ENCODE results near the gene HOXA5. TPM values are rescaled to one million over a fixed set of nuclear protein-coding genes. Genes with fewer than 3 reads are reported as not detected.
A peak's percentile ranks its signal among the peaks of the same experiment; 100 is the strongest.

HOXA5 gene
- total and polyA plus RNA-seq, 11 donors: 0.07 to 2.8 (median 0.36) TPM; not detected in 7

DNA sequence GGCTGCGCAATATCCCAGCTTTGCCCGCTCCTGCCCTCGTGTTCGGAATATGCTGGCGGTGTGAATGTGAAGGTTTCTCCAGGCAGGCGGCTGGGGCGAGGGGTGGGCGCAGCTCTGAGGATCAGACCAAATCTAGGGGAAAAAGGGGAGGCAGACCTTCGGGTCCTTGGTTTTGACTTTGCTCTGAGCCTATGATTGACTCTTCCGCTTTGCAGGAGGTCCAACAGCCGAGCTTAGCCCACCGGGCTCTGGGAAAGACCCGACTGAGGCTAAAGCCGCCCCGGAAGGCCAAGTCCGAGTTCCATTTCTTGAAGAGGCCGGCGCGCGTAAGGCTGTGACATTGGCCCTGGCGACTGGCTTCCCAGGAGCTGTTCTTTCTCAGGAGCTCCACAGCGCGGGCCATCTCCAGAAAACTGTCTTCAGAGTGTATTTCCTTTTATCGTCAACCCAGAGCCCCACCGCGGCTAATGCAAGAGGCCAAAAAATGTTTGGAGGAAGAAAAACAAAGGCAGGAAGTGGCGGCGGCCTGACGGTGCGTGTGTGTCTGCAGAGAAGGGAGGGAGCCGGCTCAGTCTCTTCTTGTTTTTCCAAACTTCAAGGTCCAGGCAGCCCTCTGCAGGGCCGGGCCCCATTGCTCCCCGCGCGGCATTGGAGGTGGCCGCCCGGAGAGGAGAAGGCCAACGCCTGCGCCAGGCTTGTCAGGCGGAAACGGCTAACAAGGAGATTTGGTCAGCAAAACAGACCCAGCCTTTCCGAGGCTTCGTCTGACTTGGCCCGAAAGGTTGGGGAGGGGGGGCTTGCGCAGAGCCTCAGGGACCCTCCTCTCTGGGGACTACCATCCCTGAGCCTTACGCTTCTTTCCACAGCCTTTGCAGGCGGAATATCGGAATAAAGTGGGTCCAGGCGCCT is 45.2 kb upstream of the HOXA5 start:
- 3 to 5% (median 5%) methylated on average over 42 to 49 of the region's 49 CpGs for WGBS, 4 donors
- Histone ChIP-seq H3K9me3 (no peaks in the 10 kb centered on the region), H3K4me3 (peak overlapping the region in 10 of 12 donors; percentile 1 to 44 (median 19)), H3K36me3 (no peaks in the 10 kb centered on the region), H3K4me1 (peaks cover 4 to 63% (median 37%) of the 10 kb centered on the region in 12 donors), H3K27ac (peak overlapping the region in 1 of 12 donors; percentile 91), H3K27me3 (peaks cover 86 to 100% (median 100%) of the 10 kb centered on the region in 9 donors)
- intact Hi-C loops (cut with DNase I): no loop called here
- TF ChIP-seq CTCF (IDR thresholded peaks at IDR 0.05) (no peak), POLR2A (IDR thresholded peaks at IDR 0.05) (no peak)
- ATAC-seq (peak in 1 of 4 donors; percentile 35), DNase-seq (peak in 1 of 5 donors; percentile 63)

DNA sequence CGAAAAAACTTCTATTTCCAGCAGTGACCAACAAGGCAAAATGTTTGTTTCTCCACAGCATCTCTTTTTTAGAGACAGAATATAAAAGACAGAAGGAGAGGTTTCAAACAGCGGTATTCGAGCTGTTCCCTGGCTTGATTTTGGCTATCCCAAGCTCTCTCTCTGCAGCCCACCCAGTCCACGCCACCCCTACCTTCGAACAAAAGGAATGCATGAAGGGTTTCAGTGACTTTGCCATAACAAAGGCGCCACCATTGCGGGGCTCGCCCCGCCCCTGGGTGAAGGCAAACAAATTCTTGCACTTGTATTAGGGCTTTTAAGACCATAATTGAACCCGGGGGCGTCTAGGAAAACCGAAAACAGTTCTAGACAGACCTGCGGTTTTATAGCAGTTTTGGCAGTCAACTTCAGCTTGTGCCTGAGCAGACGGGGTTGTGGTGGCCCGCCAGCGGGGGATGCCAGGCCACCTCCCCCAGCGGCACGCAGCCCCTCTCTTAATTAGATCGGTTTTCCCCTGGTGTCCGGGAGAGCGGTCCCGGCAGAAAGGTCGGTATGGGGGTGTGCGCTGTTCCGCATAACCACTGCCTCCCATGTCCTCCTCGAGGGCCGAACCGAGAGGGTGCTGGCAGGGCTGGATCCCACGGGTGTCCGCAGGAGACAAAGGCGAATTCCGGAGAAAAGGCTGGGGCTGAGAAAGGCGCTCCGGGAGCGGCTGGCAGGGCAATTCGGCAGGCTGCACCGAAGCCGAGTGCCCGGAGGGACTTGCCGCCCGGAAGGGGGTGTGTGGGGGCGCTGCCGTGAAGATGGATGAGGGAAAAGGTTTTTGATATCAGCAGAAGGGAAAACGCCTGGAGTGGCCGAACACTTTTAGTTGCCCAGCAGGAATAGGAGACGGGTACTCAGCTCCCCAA is 44.2 kb upstream of the HOXA5 start:
- ATAC-seq (no peak), DNase-seq (peak in 1 of 5 donors; percentile 40)
- peak overlapping the region in 3 of 12 donors; percentile 1 to 44 (median 1) for H3K4me3 ChIP-seq
- peaks cover 4 to 63% (median 34%) of the 10 kb centered on the region in 12 donors for H3K4me1 ChIP-seq
- WGBS, 4 donors: 3 to 7% (median 6%) methylated on average over 32 to 46 of the region's 46 CpGs
- no peaks in the 10 kb centered on the region for H3K36me3 ChIP-seq
- H3K27ac ChIP-seq: peak overlapping the region in 1 of 12 donors; percentile 91
- intact Hi-C loops (cut with DNase I): no loop called here
- H3K9me3 ChIP-seq: no peaks in the 10 kb centered on the region
- TF ChIP-seq POLR2A (IDR thresholded peaks at IDR 0.05): no peak
- TF ChIP-seq CTCF (IDR thresholded peaks at IDR 0.05): no peak
- peaks cover 86 to 100% (median 100%) of the 10 kb centered on the region in 9 donors for H3K27me3 ChIP-seq

- Histone ChIP-seq H3K9me3 (no peaks in the 10 kb centered on the region), H3K36me3 (no peaks in the 10 kb centered on the region), H3K4me1 (peaks cover 4 to 56% (median 33%) of the 10 kb centered on the region in 12 donors), H3K27ac (peak overlapping the region in 1 of 12 donors; percentile 91), H3K4me3 (no peak overlapping the region), H3K27me3 (peaks cover 84 to 100% (median 100%) of the 10 kb centered on the region in 9 donors)
- no peak for DNase-seq
- TF ChIP-seq CTCF (IDR thresholded peaks at IDR 0.05): no peak
- no peak for TF ChIP-seq POLR2A (IDR thresholded peaks at IDR 0.05)
- intact Hi-C loops (cut with DNase I): no loop called here
- no peak for ATAC-seq
- WGBS, 4 donors: 22 to 39% (median 34%) methylated on average over 4 of the region's 4 CpGs
Observed at GRCh38 chr7:27186668-27187474, 43.4 kb upstream of the HOXA5 start.

All from heart left ventricle (tissue), 16 donors.